Fibroblast of lung (primary cell): Measurements from ENCODE around the gene UHRF1. TPM values are rescaled to one million over a fixed set of nuclear protein-coding genes. Genes with fewer than 3 reads are reported as not detected.
A peak's percentile ranks its signal among the peaks of the same experiment; 100 is the strongest.
"Not testable (repeated sequence)": the region's sequence is repeated elsewhere in the genome, so short reads cannot be mapped to it uniquely, and the experiment has no call there.

Experiments
- DNase-seq, 2 donors: peaks; one replicate each; pipeline versions ENCODE4 v3.0.0 to v3.0.0-alpha.2; 2010; ENCODE audit warnings: low read depth in 2 of 2
- H2AFZ ChIP-seq: 2 replicates; pipeline ENCODE4 v1.5.1; 2012; ENCODE audit warnings: low read length, control low read depth, inconsistent platforms
- H3K27ac ChIP-seq: 2 replicates; pipeline ENCODE4 v1.5.1; 2011; ENCODE audit warnings: low read length, control low read depth; ENCODE audit not compliant: insufficient read depth
- H3K27me3 ChIP-seq: 2 replicates; pipeline ENCODE4 v1.5.1; 2011; ENCODE audit warnings: mild to moderate bottlenecking, low read length; ENCODE audit not compliant: control insufficient read depth, insufficient read depth
- H3K36me3 ChIP-seq: 2 replicates; pipeline ENCODE4 v1.5.1; 2011; ENCODE audit warnings: low read length; ENCODE audit not compliant: control insufficient read depth, insufficient read depth
- H3K4me1 ChIP-seq: 2 replicates; pipeline ENCODE4 v1.5.1; 2011; ENCODE audit warnings: low read length; ENCODE audit not compliant: control insufficient read depth, insufficient read depth; ENCODE audit errors: extremely low read depth
- H3K4me2 ChIP-seq: 2 replicates; pipeline ENCODE4 v1.5.1; 2011; ENCODE audit warnings: low read length, control low read depth; ENCODE audit not compliant: insufficient read depth; ENCODE audit errors: extremely low read depth
- H3K4me3 ChIP-seq, 4 experiments: fragments of 200-600 bp in 1 of 4; sonication (generic) in 1 of 4; replicated peaks in 1 of 4; 2 replicates each; pipeline ENCODE4 v1.5.1; 2011 to 2016; ENCODE audit warnings: low read length in 4 of 4, low read depth in 3 of 4, mild to moderate bottlenecking in 3 of 4, control low read depth in 2 of 4, inconsistent platforms in 1 of 4, mixed read lengths in 1 of 4; ENCODE audit not compliant: insufficient read depth in 1 of 4; ENCODE audit errors: control extremely low read depth in 1 of 4
- H3K79me2 ChIP-seq: 2 replicates; pipeline ENCODE4 v1.5.1; 2012; ENCODE audit warnings: mild to moderate bottlenecking, low read length, inconsistent platforms; ENCODE audit not compliant: control insufficient read depth, insufficient read depth
- H3K9ac ChIP-seq: 2 replicates; pipeline ENCODE4 v1.5.1; 2011; ENCODE audit warnings: mild to moderate bottlenecking, low read length, control low read depth; ENCODE audit not compliant: insufficient read depth
- H3K9me3 ChIP-seq: 2 replicates; pipeline ENCODE4 v1.5.1; 2012; ENCODE audit warnings: low read depth, low read length; ENCODE audit not compliant: control insufficient read depth, insufficient read depth
- H4K20me1 ChIP-seq: 2 replicates; pipeline ENCODE4 v1.5.1; 2011; ENCODE audit warnings: low read length; ENCODE audit not compliant: control insufficient read depth, insufficient read depth; ENCODE audit errors: extremely low read depth
- EZH2 ChIP-seq: IDR thresholded peaks from 2 replicates; pipeline ENCODE4 v1.5.1; 2012; ENCODE audit warnings: low read length, control low read depth, mild to moderate bottlenecking; ENCODE audit errors: missing control alignments
- polyA plus RNA-seq, 2 donors: library from polyadenylated mRNA; depleted of rRNA in 1 of 2; stranded (reverse) in 1 of 2; unstranded in 1 of 2; fragments of >200 nt; gene quantifications; 2 replicates each; pipeline ENCODE4 v1.2.1, GENCODE V29; 2011 to 2012; ENCODE audit warnings: missing spikeins in 1 of 2
- total RNA-seq: library from RNA; depleted of rRNA; stranded (reverse); fragments of >200 nt; gene quantifications from 2 replicates; pipeline ENCODE4 v1.2.1, GENCODE V29; 2014
- TF ChIP-seq, protein P1 (sequence below), 2 donors: IDR thresholded peaks in 1 of 2; conservative IDR thresholded peaks in 1 of 2; 1 replicate in 1 of 2; 2 replicates in 1 of 2; pipeline ENCODE4 v1.5.1; 2011 to 2012; ENCODE audit warnings: low read length in 2 of 2, control low read depth in 1 of 2, inconsistent platforms in 1 of 2, low read depth in 1 of 2, mild to moderate bottlenecking in 1 of 2

The UHRF1 gene
- total and polyA plus RNA-seq, 2 donors (not counting 1 experiment from before 2014, with no cell fraction given), result 11.6 to 15.0 TPM

DNA sequence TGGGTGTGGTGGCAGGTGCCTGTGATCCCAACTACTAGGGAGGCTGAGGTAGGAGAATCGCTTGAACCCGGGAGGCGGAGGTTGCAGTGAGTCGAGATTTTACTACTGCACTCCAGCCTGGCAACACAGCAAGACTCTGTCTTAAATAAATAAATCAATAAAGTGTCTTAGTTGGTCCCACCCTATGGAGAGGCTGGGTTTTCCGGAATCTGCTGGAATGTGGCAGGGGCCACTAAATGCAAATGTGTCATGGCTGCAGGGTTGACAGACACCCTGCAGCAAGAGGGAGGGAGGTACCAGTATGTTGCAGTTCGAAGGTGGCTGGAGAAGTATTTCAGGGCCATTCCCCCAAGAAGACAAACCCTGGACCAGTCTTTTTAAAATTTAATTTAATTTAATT, 24.3 kb upstream of the UHRF1 start:
- H3K27ac ChIP-seq, H2AFZ ChIP-seq, H4K20me1 ChIP-seq, H3K4me3 ChIP-seq, H3K4me1 ChIP-seq, H3K36me3 ChIP-seq, H3K9me3 ChIP-seq, H3K27me3 ChIP-seq, H3K79me2 ChIP-seq, H3K4me2 ChIP-seq, H3K9ac ChIP-seq, DNase-seq: not testable (repeated sequence)

DNA sequence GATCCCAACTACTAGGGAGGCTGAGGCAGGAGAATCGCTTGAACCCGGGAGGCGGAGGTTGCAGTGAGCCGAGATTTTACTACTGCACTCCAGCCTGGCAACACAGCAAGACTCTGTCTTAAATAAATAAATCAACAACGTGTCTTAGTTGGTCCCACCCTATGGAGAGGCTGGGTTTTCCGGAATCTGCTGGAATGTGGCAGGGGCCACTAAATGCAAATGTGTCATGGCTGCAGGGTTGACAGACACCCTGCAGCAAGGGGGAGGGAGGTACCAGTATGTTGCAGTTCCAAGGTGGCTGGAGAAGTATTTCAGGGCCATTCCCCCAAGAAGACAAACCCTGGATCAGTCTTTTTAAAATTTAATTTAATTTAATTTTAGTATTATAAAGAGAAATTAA, 21.5 kb upstream of the UHRF1 start:
- H3K4me1 ChIP-seq, H3K36me3 ChIP-seq, H3K9ac ChIP-seq, H3K79me2 ChIP-seq, H2AFZ ChIP-seq, H3K4me3 ChIP-seq, H3K27ac ChIP-seq, H3K4me2 ChIP-seq, H4K20me1 ChIP-seq, H3K27me3 ChIP-seq, H3K9me3 ChIP-seq, DNase-seq: not testable (repeated sequence)

DNA sequence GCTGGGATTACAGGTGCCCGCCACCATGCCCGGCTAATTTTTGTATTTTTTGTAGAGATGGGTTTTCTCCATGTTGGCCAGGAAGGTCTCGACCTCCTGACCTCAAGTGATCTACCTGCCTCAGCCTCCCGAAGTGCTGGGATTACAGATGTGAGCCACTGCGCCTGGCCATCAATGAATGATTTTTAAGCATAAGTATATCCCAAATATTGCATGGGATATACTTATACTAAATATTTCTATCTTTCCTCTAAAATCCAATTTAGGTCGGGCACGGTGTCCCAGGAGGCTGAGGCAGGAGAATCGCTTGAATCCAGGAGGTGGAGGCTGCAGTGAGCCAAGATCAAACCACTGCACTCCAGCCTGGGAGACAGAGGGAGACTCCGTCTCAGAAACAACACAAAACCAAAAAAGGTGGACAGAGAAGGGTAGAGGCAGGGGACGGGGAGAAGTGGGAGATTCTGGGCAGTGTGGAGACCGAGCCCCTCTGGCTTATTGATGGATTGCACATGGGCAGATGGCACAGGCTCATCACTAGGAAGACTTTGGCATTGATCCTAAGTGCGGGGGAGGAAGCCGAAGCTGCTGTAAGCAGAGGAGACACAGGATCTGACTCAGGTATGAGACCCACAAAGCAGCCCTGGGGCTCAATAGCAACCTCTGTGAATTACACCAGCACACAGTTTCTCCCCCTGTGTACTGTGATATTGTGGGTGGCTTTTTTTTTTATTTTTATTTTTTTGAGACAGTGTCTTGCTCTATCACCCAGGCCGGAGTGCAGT, 20.1 kb upstream of the UHRF1 start:
- Histone ChIP-seq H3K9ac (no peak overlapping the region), H3K79me2 (no peaks in the 10 kb centered on the region), H3K4me3 (no peak overlapping the region), H3K9me3 (no peaks in the 10 kb centered on the region), H3K27ac (no peak overlapping the region), H4K20me1 (no peaks in the 10 kb centered on the region), H3K4me2 (no peak overlapping the region), H3K27me3 (no peaks in the 10 kb centered on the region), H3K4me1 (no peaks in the 10 kb centered on the region), H2AFZ (no peak overlapping the region), H3K36me3 (no peaks in the 10 kb centered on the region)
- TF ChIP-seq, protein P1, sequence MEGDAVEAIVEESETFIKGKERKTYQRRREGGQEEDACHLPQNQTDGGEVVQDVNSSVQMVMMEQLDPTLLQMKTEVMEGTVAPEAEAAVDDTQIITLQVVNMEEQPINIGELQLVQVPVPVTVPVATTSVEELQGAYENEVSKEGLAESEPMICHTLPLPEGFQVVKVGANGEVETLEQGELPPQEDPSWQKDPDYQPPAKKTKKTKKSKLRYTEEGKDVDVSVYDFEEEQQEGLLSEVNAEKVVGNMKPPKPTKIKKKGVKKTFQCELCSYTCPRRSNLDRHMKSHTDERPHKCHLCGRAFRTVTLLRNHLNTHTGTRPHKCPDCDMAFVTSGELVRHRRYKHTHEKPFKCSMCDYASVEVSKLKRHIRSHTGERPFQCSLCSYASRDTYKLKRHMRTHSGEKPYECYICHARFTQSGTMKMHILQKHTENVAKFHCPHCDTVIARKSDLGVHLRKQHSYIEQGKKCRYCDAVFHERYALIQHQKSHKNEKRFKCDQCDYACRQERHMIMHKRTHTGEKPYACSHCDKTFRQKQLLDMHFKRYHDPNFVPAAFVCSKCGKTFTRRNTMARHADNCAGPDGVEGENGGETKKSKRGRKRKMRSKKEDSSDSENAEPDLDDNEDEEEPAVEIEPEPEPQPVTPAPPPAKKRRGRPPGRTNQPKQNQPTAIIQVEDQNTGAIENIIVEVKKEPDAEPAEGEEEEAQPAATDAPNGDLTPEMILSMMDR (conservative IDR thresholded peaks at IDR 0.05 in 1 of 2, IDR thresholded peaks at IDR 0.05 in 1 of 2; ENCODE audit: low read depth in 1 of 2, low read length in 2 of 2), result no peak
- no peak for TF ChIP-seq EZH2
- DNase-seq, result peak in 1 of 2 donors; percentile 75

DNA sequence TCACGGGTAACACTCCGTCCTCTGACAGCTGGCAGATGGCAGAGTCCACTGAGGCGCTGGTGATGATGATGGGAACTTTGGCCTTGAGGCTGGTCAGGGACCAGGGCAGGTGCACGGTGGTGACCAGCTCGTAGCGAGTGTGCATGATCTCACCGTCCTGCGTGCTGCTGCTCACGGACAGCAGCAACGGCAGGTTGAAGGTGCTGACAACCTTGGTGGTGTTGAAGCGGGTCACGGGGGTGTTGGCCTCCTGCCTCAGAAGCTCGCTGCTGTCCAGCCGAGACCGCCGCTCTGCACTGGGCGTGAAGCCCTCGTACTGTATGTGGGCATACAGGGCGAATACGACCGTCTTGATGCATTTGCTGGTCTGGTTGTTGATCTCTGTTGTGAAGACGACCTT, 18.2 kb upstream of the UHRF1 start:
- no peaks in the 10 kb centered on the region for H4K20me1 ChIP-seq
- H3K27ac ChIP-seq, result no peak overlapping the region
- H3K36me3 ChIP-seq, result no peaks in the 10 kb centered on the region
- H3K9me3 ChIP-seq, result no peaks in the 10 kb centered on the region
- no peak overlapping the region for H3K9ac ChIP-seq
- no peak overlapping the region for H3K4me2 ChIP-seq
- no peaks in the 10 kb centered on the region for H3K4me1 ChIP-seq
- no peak overlapping the region for H2AFZ ChIP-seq
- no peak overlapping the region for H3K4me3 ChIP-seq
- DNase-seq, result no peak
- TF ChIP-seq, protein P1 (conservative IDR thresholded peaks at IDR 0.05 in 1 of 2, IDR thresholded peaks at IDR 0.05 in 1 of 2; ENCODE audit: low read depth in 1 of 2, low read length in 2 of 2), result no peak
- TF ChIP-seq EZH2, result no peak
- H3K79me2 ChIP-seq, result no peaks in the 10 kb centered on the region
- H3K27me3 ChIP-seq, result no peaks in the 10 kb centered on the region

DNA sequence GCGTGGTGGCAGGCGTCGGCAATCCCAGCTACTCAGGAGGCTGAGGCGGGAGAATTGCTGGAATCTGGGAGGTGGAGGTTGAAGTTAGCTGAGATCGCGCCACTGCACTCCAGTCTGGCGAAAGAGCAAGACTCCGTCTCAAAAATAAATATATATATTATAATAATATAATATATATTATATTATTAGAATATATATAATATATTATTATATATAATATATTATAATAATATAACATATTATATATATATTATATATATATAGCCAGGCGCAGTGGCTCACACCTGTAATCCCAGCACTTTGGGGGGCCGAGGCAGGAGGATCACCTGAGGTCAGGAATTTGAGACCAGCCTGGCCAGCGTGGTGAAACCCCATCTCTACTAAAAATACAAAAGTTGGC, 16.3 kb upstream of the UHRF1 start:
- H3K79me2 ChIP-seq, H3K9ac ChIP-seq, H3K36me3 ChIP-seq, H3K9me3 ChIP-seq, H4K20me1 ChIP-seq, H3K4me1 ChIP-seq, H3K4me2 ChIP-seq, H3K4me3 ChIP-seq, H3K27me3 ChIP-seq, DNase-seq, H3K27ac ChIP-seq, H2AFZ ChIP-seq: not testable (repeated sequence)
